ENCODE data around the gene TGFA. TPM values are rescaled to one million over a fixed set of nuclear protein-coding genes. Genes with fewer than 3 reads are reported as not detected.

Gene TGFA
- total and polyA plus RNA-seq, 2 donors (not counting 1 experiment from before 2014, with no cell fraction given) = 0.06 TPM; not detected in 1

DNA sequence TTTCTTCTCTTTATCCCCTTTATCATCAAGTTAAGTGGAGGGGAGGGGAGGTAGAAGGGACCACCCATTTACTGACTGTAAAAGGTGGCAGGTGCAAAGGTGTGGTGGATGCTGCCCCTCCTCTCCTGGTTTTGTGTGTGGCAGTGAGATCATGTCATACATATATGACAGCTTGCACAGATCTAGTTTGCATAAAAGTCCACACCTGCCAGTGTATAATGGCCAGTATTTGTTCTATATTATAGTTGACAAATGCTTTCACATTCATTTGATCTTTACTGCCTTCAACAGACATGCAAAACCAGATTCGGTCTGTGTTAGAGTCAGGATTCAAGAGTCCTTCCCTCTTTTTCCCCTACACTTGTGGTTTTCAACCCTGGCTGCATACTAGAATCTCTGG, 55.1 kb downstream of the TGFA start:
- H3K9me3 ChIP-seq (ENCODE audit: control insufficient read depth, insufficient read depth, low read depth, low read length) = no peaks in the 10 kb centered on the region
- H3K27me3 ChIP-seq (ENCODE audit: control insufficient read depth, insufficient read depth, low read length) = peaks cover 2% of the 10 kb centered on the region
- no peak overlapping the region for H3K9ac ChIP-seq (ENCODE audit: insufficient read depth, low read length)
- H3K27ac ChIP-seq (ENCODE audit: insufficient read depth, low read length) = no peak overlapping the region
- H3K4me2 ChIP-seq (ENCODE audit: extremely low read depth, insufficient read depth, low read length) = no peak overlapping the region
- no peaks in the 10 kb centered on the region for H3K36me3 ChIP-seq (ENCODE audit: control insufficient read depth, insufficient read depth, low read length)
- no peak for DNase-seq (ENCODE audit: low read depth in 2 of 2)
- H4K20me1 ChIP-seq (ENCODE audit: control insufficient read depth, extremely low read depth, insufficient read depth, low read length) = no peaks in the 10 kb centered on the region
- no peaks in the 10 kb centered on the region for H3K4me1 ChIP-seq (ENCODE audit: control insufficient read depth, extremely low read depth, insufficient read depth, low read length)
- H2AFZ ChIP-seq (ENCODE audit: low read length) = no peak overlapping the region
- TF ChIP-seq EZH2 (IDR thresholded peaks at IDR 0.05; ENCODE audit: low read length, missing control alignments) = no peak
- TF ChIP-seq, protein P1, sequence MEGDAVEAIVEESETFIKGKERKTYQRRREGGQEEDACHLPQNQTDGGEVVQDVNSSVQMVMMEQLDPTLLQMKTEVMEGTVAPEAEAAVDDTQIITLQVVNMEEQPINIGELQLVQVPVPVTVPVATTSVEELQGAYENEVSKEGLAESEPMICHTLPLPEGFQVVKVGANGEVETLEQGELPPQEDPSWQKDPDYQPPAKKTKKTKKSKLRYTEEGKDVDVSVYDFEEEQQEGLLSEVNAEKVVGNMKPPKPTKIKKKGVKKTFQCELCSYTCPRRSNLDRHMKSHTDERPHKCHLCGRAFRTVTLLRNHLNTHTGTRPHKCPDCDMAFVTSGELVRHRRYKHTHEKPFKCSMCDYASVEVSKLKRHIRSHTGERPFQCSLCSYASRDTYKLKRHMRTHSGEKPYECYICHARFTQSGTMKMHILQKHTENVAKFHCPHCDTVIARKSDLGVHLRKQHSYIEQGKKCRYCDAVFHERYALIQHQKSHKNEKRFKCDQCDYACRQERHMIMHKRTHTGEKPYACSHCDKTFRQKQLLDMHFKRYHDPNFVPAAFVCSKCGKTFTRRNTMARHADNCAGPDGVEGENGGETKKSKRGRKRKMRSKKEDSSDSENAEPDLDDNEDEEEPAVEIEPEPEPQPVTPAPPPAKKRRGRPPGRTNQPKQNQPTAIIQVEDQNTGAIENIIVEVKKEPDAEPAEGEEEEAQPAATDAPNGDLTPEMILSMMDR (conservative IDR thresholded peaks at IDR 0.05 in 1 of 2, IDR thresholded peaks at IDR 0.05 in 1 of 2; ENCODE audit: low read depth in 1 of 2, low read length in 2 of 2) = no peak
- H3K4me3 ChIP-seq (replicated peaks in 1 of 4; ENCODE audit: control extremely low read depth in 1 of 4, insufficient read depth in 1 of 4, low read depth in 3 of 4, low read length in 4 of 4) = no peak overlapping the region
- H3K79me2 ChIP-seq (ENCODE audit: control insufficient read depth, insufficient read depth, low read length) = no peaks in the 10 kb centered on the region

- H3K9ac ChIP-seq (ENCODE audit: insufficient read depth, low read length) = no peak overlapping the region
- H2AFZ ChIP-seq (ENCODE audit: low read length) = no peak overlapping the region
- TF ChIP-seq, protein P1 (conservative IDR thresholded peaks at IDR 0.05 in 1 of 2, IDR thresholded peaks at IDR 0.05 in 1 of 2; ENCODE audit: low read depth in 1 of 2, low read length in 2 of 2) = peak in 1 of 2 donors; percentile 19
- TF ChIP-seq EZH2 (IDR thresholded peaks at IDR 0.05; ENCODE audit: low read length, missing control alignments) = no peak
- no peak for DNase-seq (ENCODE audit: low read depth in 2 of 2)
- peaks cover 2% of the 10 kb centered on the region for H3K27me3 ChIP-seq (ENCODE audit: control insufficient read depth, insufficient read depth, low read length)
- H3K4me1 ChIP-seq (ENCODE audit: control insufficient read depth, extremely low read depth, insufficient read depth, low read length) = no peaks in the 10 kb centered on the region
- no peaks in the 10 kb centered on the region for H4K20me1 ChIP-seq (ENCODE audit: control insufficient read depth, extremely low read depth, insufficient read depth, low read length)
- no peak overlapping the region for H3K27ac ChIP-seq (ENCODE audit: insufficient read depth, low read length)
- no peaks in the 10 kb centered on the region for H3K9me3 ChIP-seq (ENCODE audit: control insufficient read depth, insufficient read depth, low read depth, low read length)
- H3K36me3 ChIP-seq (ENCODE audit: control insufficient read depth, insufficient read depth, low read length) = no peaks in the 10 kb centered on the region
- H3K4me2 ChIP-seq (ENCODE audit: extremely low read depth, insufficient read depth, low read length) = no peak overlapping the region
- no peaks in the 10 kb centered on the region for H3K79me2 ChIP-seq (ENCODE audit: control insufficient read depth, insufficient read depth, low read length)
- no peak overlapping the region for H3K4me3 ChIP-seq (replicated peaks in 1 of 4; ENCODE audit: control extremely low read depth in 1 of 4, insufficient read depth in 1 of 4, low read depth in 3 of 4, low read length in 4 of 4)
Observed at GRCh38 chr2:70498054-70498453, 55.6 kb downstream of the TGFA start.

DNA sequence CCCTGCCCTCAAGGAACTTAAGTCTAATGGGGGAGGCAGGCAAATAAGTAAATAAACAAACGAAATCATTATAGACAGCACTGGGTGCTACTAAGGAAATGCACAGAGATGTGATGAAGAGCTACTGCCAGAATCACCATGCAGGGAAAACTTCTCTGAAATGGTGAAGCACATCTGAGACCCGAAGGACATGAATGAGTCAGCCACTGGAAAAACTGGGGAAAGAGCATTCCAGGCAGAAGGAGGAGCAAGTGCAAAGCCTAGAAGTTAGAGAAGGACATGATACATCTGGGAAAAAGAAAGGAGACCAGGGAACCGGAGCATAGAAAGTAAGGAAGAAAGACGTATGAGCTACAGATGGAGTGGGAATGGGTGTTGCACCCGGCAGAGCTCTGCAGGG, 56.8 kb downstream of the TGFA start:
- Histone ChIP-seq H2AFZ (ENCODE audit: low read length) (no peak overlapping the region), H3K4me2 (ENCODE audit: extremely low read depth, insufficient read depth, low read length) (no peak overlapping the region), H3K27ac (ENCODE audit: insufficient read depth, low read length) (no peak overlapping the region), H3K27me3 (ENCODE audit: control insufficient read depth, insufficient read depth, low read length) (peaks cover 2% of the 10 kb centered on the region), H3K79me2 (ENCODE audit: control insufficient read depth, insufficient read depth, low read length) (no peaks in the 10 kb centered on the region), H3K9ac (ENCODE audit: insufficient read depth, low read length) (no peak overlapping the region), H3K36me3 (ENCODE audit: control insufficient read depth, insufficient read depth, low read length) (no peaks in the 10 kb centered on the region), H3K4me3 (replicated peaks in 1 of 4; ENCODE audit: control extremely low read depth in 1 of 4, insufficient read depth in 1 of 4, low read depth in 3 of 4, low read length in 4 of 4) (no peak overlapping the region), H3K9me3 (ENCODE audit: control insufficient read depth, insufficient read depth, low read depth, low read length) (no peaks in the 10 kb centered on the region), H4K20me1 (ENCODE audit: control insufficient read depth, extremely low read depth, insufficient read depth, low read length) (no peaks in the 10 kb centered on the region), H3K4me1 (ENCODE audit: control insufficient read depth, extremely low read depth, insufficient read depth, low read length) (no peaks in the 10 kb centered on the region)
- TF ChIP-seq, protein P1 (conservative IDR thresholded peaks at IDR 0.05 in 1 of 2, IDR thresholded peaks at IDR 0.05 in 1 of 2; ENCODE audit: low read depth in 1 of 2, low read length in 2 of 2) = no peak
- TF ChIP-seq EZH2 (IDR thresholded peaks at IDR 0.05; ENCODE audit: low read length, missing control alignments) = no peak
- no peak for DNase-seq (ENCODE audit: low read depth in 2 of 2)

All from fibroblast of lung (primary cell).